ENCODE measurements around the gene TRIM22. TPM values are rescaled to one million over a fixed set of nuclear protein-coding genes. Genes with fewer than 3 reads are reported as not detected.
"Not testable (repeated sequence)": the region's sequence is repeated elsewhere in the genome, so short reads cannot be mapped to it uniquely, and the experiment has no call there.

The TRIM22 gene
- total and polyA plus RNA-seq, 9 donors, result 31.0 to 84.4 (median 68.5) TPM

- Histone ChIP-seq H3K4me1 (ENCODE audit: insufficient read depth) (peaks cover 2% of the 10 kb centered on the region), H3K9me3 (no peaks in the 10 kb centered on the region), H3K4me3 (no peak overlapping the region), H3K27ac (no peak overlapping the region), H3K27me3 (no peaks in the 10 kb centered on the region), H3K36me3 (peaks cover 3% of the 10 kb centered on the region)
- no peak for DNase-seq
- 95 to 98% (median 96%) methylated on average over 7 of the region's 7 CpGs for WGBS, 3 donors
- intact Hi-C loops (cut with DNase I), result loop anchor here in 1 of 4 donors (10.0 kb wide), 1 partner anchor 85 kb away; the partner anchor contains the start of gene TRIM6
- TF ChIP-seq EP300 (IDR thresholded peaks at IDR 0.05), result no peak
- no peak for TF ChIP-seq CTCF (IDR thresholded peaks at IDR 0.05)
- TF ChIP-seq POLR2A (IDR thresholded peaks at IDR 0.05), result no peak
These were observed 9.8 kb upstream of the TRIM22 start for GRCh38 chr11:5679811-5680210.

DNA sequence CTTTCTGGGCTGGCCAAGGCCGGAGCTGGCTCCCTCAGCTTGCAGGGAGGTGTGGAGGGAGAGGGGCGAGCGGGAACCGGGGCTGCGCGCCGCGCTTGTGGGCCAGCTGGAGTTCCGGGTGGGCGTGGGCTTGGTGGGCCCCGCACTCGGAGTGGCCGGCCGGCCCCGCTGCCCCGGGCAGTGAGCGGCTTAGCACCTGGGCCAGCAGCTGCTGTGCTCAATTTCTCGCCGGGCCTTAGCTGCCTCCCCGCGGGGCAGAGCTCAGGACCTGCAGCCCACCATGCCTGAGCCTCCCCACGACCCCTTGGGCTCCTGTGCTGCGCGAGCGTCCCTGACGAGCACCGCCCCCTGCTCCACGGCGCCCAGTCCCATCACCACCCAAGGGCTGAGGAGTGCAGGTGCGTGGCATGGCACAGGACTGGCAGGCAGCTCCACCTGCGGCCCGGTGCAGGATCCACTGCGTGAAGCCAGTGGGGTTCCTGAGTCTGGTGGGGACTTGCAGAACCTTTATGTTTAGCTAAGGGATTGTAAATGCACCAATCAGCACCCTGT is 6.6 kb upstream of the TRIM22 start:
- not testable (repeated sequence) for H3K27me3 ChIP-seq; H3K9me3 ChIP-seq; H3K36me3 ChIP-seq; H3K27ac ChIP-seq; H3K4me1 ChIP-seq (ENCODE audit: insufficient read depth); DNase-seq; H3K4me3 ChIP-seq
- intact Hi-C loops (cut with DNase I), result loop anchor here in 1 of 4 donors (10.0 kb wide), 1 partner anchor 88 kb away; the partner anchor contains the start of gene TRIM6
- WGBS, 3 donors, result 82 to 90% (median 90%) methylated on average over 23 to 31 of the region's 33 CpGs

- intact Hi-C loops (cut with DNase I), result loop anchor here in 1 of 4 donors (10.0 kb wide), 1 partner anchor 89 kb away; the partner anchor contains the start of gene TRIM6
- Histone ChIP-seq H3K27ac (peak overlapping the region; percentile 87), H3K4me3 (peak overlapping the region; percentile 49)
- 44 to 55% (median 51%) methylated on average over 6 to 7 of the region's 7 CpGs for WGBS, 3 donors
- not testable (repeated sequence) for DNase-seq; H3K36me3 ChIP-seq; H3K4me1 ChIP-seq (ENCODE audit: insufficient read depth); H3K9me3 ChIP-seq; H3K27me3 ChIP-seq
These were observed 6.0 kb upstream of the TRIM22 start for GRCh38 chr11:5683620-5684019.

DNA sequence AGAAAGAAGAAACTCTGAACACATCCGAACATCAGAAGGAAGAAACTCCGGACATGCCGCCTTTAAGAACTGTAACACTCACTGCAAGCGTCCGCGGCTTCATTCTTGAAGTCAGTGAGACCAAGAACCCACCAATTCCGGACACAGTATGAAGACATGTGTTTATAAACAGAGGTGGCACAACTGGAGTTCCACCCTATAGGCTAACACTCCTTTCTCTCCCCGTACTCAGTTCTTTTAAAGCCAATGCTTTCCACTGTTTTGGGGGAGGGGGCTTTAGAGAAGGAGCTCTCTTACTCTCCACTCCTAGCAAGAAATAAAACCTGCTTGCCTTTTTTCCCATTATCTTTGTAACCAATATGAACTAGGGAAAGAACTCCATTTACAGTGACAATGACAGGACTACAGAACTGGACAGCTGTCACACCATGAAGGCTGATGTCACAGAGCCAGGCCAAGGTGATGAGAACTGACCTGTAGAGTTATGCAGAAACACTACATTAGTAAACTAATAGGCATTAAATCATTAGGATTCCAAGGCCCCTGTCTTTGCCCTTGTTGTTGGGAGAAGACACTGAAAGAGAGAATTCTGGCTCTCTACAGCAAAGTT is 5.4 kb upstream of the TRIM22 start:
- no peak for TF ChIP-seq POLR2A (IDR thresholded peaks at IDR 0.05)
- TF ChIP-seq CTCF (IDR thresholded peaks at IDR 0.05), result no peak
- no peak for TF ChIP-seq EP300 (IDR thresholded peaks at IDR 0.05)
- intact Hi-C loops (cut with DNase I), result loop anchor here in 1 of 4 donors (10.0 kb wide), 1 partner anchor 89 kb away; the partner anchor contains the start of gene TRIM6
- Histone ChIP-seq H3K36me3 (peaks cover 3% of the 10 kb centered on the region), H3K9me3 (no peaks in the 10 kb centered on the region), H3K4me3 (peak overlapping the region; percentile 49), H3K27ac (peak overlapping the region; percentile 87), H3K4me1 (ENCODE audit: insufficient read depth) (peaks cover 5% of the 10 kb centered on the region), H3K27me3 (no peaks in the 10 kb centered on the region)
- WGBS, 3 donors, result 23 to 39% (median 26%) methylated on average over 6 to 8 of the region's 8 CpGs
- DNase-seq, result no peak

GRCh38 chr11:5684646-5685362 is 4.8 kb upstream of the TRIM22 start, which contains the start of gene TRIM5:
Gene TRIM5, minus strand, starts transcription at chr11:5685074. Its CDS starts 4,897 bp downstream, at chr11:5680177.
- intact Hi-C loops (cut with DNase I), result loop anchor here in 1 of 4 donors (10.0 kb wide), 1 partner anchor 90 kb away; the partner anchor contains the start of gene TRIM6
- TF ChIP-seq EP300 (IDR thresholded peaks at IDR 0.05) (no peak), POLR2A (IDR thresholded peaks at IDR 0.05) (peak; percentile 65), CTCF (IDR thresholded peaks at IDR 0.05) (peak; percentile 69 to 79 (median 74))
- peak within 1 kb of the TSS; percentile 49 for H3K4me3 ChIP-seq
- no peaks in the 10 kb centered on the region for H3K27me3 ChIP-seq
- H3K36me3 ChIP-seq, result peaks cover 2% of the 10 kb centered on the region
- peak; percentile 83 to 91 (median 86) for DNase-seq
- H3K4me1 ChIP-seq (ENCODE audit: insufficient read depth), result peaks cover 5% of the 10 kb centered on the region
- H3K9me3 ChIP-seq, result no peaks in the 10 kb centered on the region
- 1% methylated on average over 13 of the region's 13 CpGs for WGBS, 3 donors
- peak within 1 kb of the TSS; percentile 87 for H3K27ac ChIP-seq

All from ovary (tissue), 9 donors.